HL-60 (cell line): ENCODE measurements around the gene CCP110.

Source experiments
- DNase-seq, 2 experiments: peaks; one replicate each; pipeline ENCODE4 v3.0.0-alpha.2; 2010 to 2020; ENCODE audit warnings: low read depth in 1 of 2, low spot score in 1 of 2
- H3K27ac ChIP-seq: fragments of 250-450 bp; sonication (Bioruptor Pico); replicated peaks from 2 replicates; pipeline ENCODE4 v1.5.1; 2020; ENCODE audit warnings: mild to moderate bottlenecking, moderate library complexity
- H3K27me3 ChIP-seq: fragments of 250-450 bp; sonication (Bioruptor Pico); 2 replicates; pipeline ENCODE4 v1.5.1; 2021; ENCODE audit warnings: mild to moderate bottlenecking, moderate library complexity; ENCODE audit not compliant: insufficient read depth, poor library complexity, severe bottlenecking
- H3K4me3 ChIP-seq: replicated peaks from 2 replicates; pipeline ENCODE4 v1.5.1; 2011; ENCODE audit warnings: mild to moderate bottlenecking, control low read depth, low read length; ENCODE audit not compliant: insufficient read depth
- CTCF ChIP-seq: IDR thresholded peaks from one replicate; pipeline ENCODE4 v1.5.1; 2011; ENCODE audit warnings: low read length, control low read depth, inconsistent platforms; ENCODE audit not compliant: insufficient read depth
- GABPA ChIP-seq: IDR thresholded peaks from 2 replicates; pipeline ENCODE4 v1.6.1; 2012; ENCODE audit warnings: low read depth
- POLR2AphosphoS5 ChIP-seq: IDR thresholded peaks from 2 replicates; pipeline ENCODE4 v1.6.1; 2012; ENCODE audit warnings: low read depth
- REST ChIP-seq: IDR thresholded peaks from 2 replicates; pipeline ENCODE4 v1.6.1; 2012; ENCODE audit warnings: low read depth; ENCODE audit not compliant: insufficient replicate concordance
- SPI1 ChIP-seq: IDR thresholded peaks from 2 replicates; pipeline ENCODE4 v1.6.1; 2012; ENCODE audit warnings: low read depth, mild to moderate bottlenecking, borderline replicate concordance

The CCP110 gene

GRCh38 chr16:19555186-19555937 lies 31.6 kb downstream of the CCP110 start, which contains the start of gene VPS35L:
VPS35L (plus strand) TSS chr16:19555703; CDS start chr16:19555730, 27 bp downstream.
- Histone ChIP-seq H3K27ac (peak within 1 kb of the TSS; percentile 93), H3K4me3 (peak within 1 kb of the TSS; percentile 88), H3K27me3 (no peaks in the 10 kb centered on the region)
- TF ChIP-seq REST: no peak
- TF ChIP-seq CTCF: peak; percentile 51
- TF ChIP-seq POLR2AphosphoS5: peak; percentile 73; the same call in 1 of the 2 replicates
- TF ChIP-seq GABPA: no peak; the same call in 1 of the 2 replicates
- DNase-seq: peak; percentile 97 to 98

- peak overlapping the region; percentile 88 for H3K4me3 ChIP-seq
- H3K27ac ChIP-seq: peak overlapping the region; percentile 93
- peak; percentile 76 to 84 for DNase-seq
- H3K27me3 ChIP-seq: no peaks in the 10 kb centered on the region
- TF ChIP-seq REST (no peak), CTCF (no peak), POLR2AphosphoS5 (no peak), SPI1 (no peak), GABPA (no peak)
These were observed 32.4 kb downstream of the CCP110 start for GRCh38 chr16:19555938-19556771.

GRCh38 chr16:19559242-19559910 lies 35.6 kb downstream of the CCP110 start:
- no peak overlapping the region for H3K4me3 ChIP-seq
- TF ChIP-seq GABPA (no peak), CTCF (peak; percentile 12)
- peak; percentile 29 to 38 for DNase-seq
- H3K27me3 ChIP-seq: no peaks in the 10 kb centered on the region
- H3K27ac ChIP-seq: no peak overlapping the region
